ENCODE measurements around the gene CHST11.

DNA sequence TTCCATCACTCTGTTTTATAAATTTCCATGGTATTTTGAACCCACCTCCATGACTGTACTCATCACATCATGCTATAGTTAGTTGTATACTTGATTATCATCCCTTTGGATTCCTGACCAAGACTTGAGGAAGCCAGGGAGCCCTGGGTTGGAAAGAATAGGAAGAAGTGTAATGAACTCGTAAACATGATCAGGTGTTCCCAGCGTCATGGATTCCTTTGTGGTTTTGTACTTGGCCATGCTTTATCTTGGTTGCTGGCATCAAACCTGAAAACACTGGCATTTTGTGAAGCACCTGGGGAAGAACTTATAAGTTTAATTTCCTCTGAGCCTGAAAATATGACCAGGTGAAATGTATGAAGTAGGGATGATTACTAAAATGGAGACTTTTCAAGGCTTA, 76.4 kb downstream of the CHST11 start:
- TF ChIP-seq MEIS1 (CRISPR knock-in tag; IDR thresholded peaks at IDR 0.05; ENCODE audit: borderline replicate concordance) (no peak), ZIC2 (tag by site-specific recombination; IDR thresholded peaks at IDR 0.05) (no peak)
- TF ChIP-seq, protein P1, sequence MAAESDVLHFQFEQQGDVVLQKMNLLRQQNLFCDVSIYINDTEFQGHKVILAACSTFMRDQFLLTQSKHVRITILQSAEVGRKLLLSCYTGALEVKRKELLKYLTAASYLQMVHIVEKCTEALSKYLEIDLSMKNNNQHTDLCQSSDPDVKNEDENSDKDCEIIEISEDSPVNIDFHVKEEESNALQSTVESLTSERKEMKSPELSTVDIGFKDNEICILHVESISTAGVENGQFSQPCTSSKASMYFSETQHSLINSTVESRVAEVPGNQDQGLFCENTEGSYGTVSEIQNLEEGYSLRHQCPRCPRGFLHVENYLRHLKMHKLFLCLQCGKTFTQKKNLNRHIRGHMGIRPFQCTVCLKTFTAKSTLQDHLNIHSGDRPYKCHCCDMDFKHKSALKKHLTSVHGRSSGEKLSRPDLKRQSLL (tag by site-specific recombination; IDR thresholded peaks at IDR 0.05) = no peak
- TF ChIP-seq, protein P2, sequence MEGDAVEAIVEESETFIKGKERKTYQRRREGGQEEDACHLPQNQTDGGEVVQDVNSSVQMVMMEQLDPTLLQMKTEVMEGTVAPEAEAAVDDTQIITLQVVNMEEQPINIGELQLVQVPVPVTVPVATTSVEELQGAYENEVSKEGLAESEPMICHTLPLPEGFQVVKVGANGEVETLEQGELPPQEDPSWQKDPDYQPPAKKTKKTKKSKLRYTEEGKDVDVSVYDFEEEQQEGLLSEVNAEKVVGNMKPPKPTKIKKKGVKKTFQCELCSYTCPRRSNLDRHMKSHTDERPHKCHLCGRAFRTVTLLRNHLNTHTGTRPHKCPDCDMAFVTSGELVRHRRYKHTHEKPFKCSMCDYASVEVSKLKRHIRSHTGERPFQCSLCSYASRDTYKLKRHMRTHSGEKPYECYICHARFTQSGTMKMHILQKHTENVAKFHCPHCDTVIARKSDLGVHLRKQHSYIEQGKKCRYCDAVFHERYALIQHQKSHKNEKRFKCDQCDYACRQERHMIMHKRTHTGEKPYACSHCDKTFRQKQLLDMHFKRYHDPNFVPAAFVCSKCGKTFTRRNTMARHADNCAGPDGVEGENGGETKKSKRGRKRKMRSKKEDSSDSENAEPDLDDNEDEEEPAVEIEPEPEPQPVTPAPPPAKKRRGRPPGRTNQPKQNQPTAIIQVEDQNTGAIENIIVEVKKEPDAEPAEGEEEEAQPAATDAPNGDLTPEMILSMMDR (tag by site-specific recombination; IDR thresholded peaks at IDR 0.05) = no peak
- TF ChIP-seq, protein P3, sequence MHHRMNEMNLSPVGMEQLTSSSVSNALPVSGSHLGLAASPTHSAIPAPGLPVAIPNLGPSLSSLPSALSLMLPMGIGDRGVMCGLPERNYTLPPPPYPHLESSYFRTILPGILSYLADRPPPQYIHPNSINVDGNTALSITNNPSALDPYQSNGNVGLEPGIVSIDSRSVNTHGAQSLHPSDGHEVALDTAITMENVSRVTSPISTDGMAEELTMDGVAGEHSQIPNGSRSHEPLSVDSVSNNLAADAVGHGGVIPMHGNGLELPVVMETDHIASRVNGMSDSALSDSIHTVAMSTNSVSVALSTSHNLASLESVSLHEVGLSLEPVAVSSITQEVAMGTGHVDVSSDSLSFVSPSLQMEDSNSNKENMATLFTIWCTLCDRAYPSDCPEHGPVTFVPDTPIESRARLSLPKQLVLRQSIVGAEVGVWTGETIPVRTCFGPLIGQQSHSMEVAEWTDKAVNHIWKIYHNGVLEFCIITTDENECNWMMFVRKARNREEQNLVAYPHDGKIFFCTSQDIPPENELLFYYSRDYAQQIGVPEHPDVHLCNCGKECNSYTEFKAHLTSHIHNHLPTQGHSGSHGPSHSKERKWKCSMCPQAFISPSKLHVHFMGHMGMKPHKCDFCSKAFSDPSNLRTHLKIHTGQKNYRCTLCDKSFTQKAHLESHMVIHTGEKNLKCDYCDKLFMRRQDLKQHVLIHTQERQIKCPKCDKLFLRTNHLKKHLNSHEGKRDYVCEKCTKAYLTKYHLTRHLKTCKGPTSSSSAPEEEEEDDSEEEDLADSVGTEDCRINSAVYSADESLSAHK (tag by site-specific recombination; IDR thresholded peaks at IDR 0.05) = no peak

Data from HEK293 (cell line).